ENCODE results near the gene DGKG. TPM values are rescaled to one million over a fixed set of nuclear protein-coding genes. Genes with fewer than 3 reads are reported as not detected.
A peak's percentile ranks its signal among the peaks of the same experiment; 100 is the strongest.

Gene DGKG
- total RNA-seq, 4 donors from 2014 or later: 0.70 to 13.2 (median 5.9) TPM

GRCh38 chr3:186382217-186382885 lies 20.3 kb upstream of the DGKG start:
- no peak for DNase-seq
- Histone ChIP-seq H3K36me3 (no peaks in the 10 kb centered on the region), H3K4me1 (peaks cover 0 to 20% (median 0%) of the 10 kb centered on the region in 4 donors), H3K27me3 (no peaks in the 10 kb centered on the region), H3K27ac (peak overlapping the region in 2 of 4 donors; percentile 44 to 53), H3K9me3 (no peaks in the 10 kb centered on the region), H3K4me3 (peak overlapping the region in 1 of 4 donors; percentile 12)
- TF ChIP-seq POLR2A (IDR thresholded peaks at IDR 0.05) (no peak), CTCF (IDR thresholded peaks at IDR 0.05) (no peak)

- H3K27ac ChIP-seq: peak overlapping the region in 2 of 4 donors; percentile 44 to 53
- H3K27me3 ChIP-seq: no peaks in the 10 kb centered on the region
- peak in 2 of 3 donors; percentile 48 to 63 for DNase-seq
- no peaks in the 10 kb centered on the region for H3K36me3 ChIP-seq
- peaks cover 0 to 20% (median 0%) of the 10 kb centered on the region in 4 donors for H3K4me1 ChIP-seq
- no peaks in the 10 kb centered on the region for H3K9me3 ChIP-seq
- H3K4me3 ChIP-seq: peak overlapping the region in 2 of 4 donors; percentile 12 to 17
- TF ChIP-seq POLR2A (IDR thresholded peaks at IDR 0.05) (no peak), CTCF (IDR thresholded peaks at IDR 0.05) (peak in 4 of 6 experiments; percentile 16 to 42 (median 30))
Measured at GRCh38 chr3:186381424-186382216, 19.6 kb upstream of the DGKG start.

- no peak for TF ChIP-seq POLR2A (IDR thresholded peaks at IDR 0.05)
- no peak for TF ChIP-seq CTCF (IDR thresholded peaks at IDR 0.05)
- no peak for DNase-seq
- no peaks in the 10 kb centered on the region for H3K36me3 ChIP-seq
- no peaks in the 10 kb centered on the region for H3K9me3 ChIP-seq
- peaks cover 0 to 20% (median 0%) of the 10 kb centered on the region in 4 donors for H3K4me1 ChIP-seq
- H3K27ac ChIP-seq: no peak overlapping the region
- no peaks in the 10 kb centered on the region for H3K27me3 ChIP-seq
- no peak overlapping the region for H3K4me3 ChIP-seq
Measured at GRCh38 chr3:186380622-186381380, 18.8 kb upstream of the DGKG start.

- Histone ChIP-seq H3K27me3 (no peaks in the 10 kb centered on the region), H3K36me3 (no peaks in the 10 kb centered on the region), H3K9me3 (no peaks in the 10 kb centered on the region), H3K4me3 (no peak overlapping the region), H3K4me1 (no peaks in the 10 kb centered on the region), H3K27ac (no peak overlapping the region)
- TF ChIP-seq POLR2A (IDR thresholded peaks at IDR 0.05): no peak
- TF ChIP-seq CTCF (IDR thresholded peaks at IDR 0.05): no peak
- no peak for DNase-seq
Measured at GRCh38 chr3:186375443-186375842, 13.4 kb upstream of the DGKG start.

GRCh38 chr3:186374376-186374775 lies 12.3 kb upstream of the DGKG start:
- no peaks in the 10 kb centered on the region for H3K27me3 ChIP-seq
- no peak overlapping the region for H3K4me3 ChIP-seq
- H3K36me3 ChIP-seq: no peaks in the 10 kb centered on the region
- no peak for TF ChIP-seq POLR2A (IDR thresholded peaks at IDR 0.05)
- no peak for TF ChIP-seq CTCF (IDR thresholded peaks at IDR 0.05)
- no peak overlapping the region for H3K27ac ChIP-seq
- no peaks in the 10 kb centered on the region for H3K4me1 ChIP-seq
- H3K9me3 ChIP-seq: no peaks in the 10 kb centered on the region
- no peak for DNase-seq

Data from Peyer's patch (tissue), 4 donors.